ENCODE data around the gene ATOH1. TPM values are rescaled to one million over a fixed set of nuclear protein-coding genes. Genes with fewer than 3 reads are reported as not detected.

ATOH1 gene
- total RNA-seq, 1 experiment from 2014 or later, result not detected

DNA sequence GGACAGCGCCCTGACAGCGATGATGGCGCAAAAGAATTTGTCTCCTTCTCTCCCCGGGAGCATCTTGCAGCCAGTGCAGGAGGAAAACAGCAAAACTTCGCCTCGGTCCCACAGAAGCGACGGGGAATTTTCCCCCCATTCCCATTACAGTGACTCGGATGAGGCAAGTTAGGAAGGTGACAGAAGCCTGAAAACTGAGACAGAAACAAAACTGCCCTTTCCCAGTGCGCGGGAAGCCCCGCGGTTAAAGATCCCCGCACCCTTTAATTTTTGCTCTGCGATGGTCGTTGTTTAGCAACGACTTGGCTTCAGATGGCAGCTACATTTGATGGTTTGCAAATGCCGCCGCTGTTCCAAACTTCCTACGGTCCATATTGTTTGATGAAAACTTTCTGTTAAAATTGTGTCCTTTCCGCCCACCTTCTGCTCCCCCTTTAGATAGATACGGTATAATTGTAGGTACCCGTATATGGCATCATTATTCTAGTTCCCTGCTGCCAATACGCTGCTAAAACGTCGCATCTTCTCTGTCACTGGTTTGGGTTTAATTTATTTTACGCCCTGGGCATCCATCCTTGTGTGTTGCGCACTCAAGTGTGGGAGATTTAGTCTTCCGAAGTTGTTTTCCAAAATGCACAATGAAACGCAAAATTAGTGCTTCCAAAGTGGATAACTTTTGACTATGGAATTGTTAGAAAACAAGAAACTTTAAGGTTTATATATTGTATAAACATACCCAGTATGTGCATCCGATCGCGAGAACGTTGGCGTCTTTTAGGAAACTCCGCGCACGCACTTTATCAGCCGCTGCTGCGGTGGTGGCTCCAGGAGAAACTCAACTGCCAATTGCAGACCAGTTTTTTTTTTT, 1.5 kb downstream of the ATOH1 start:
- Histone ChIP-seq H3K23me2 (ENCODE audit: insufficient read length, low read depth, low read length, poor library complexity, severe bottlenecking) (peaks cover 22% of the 10 kb centered on the region), H2AFZ (ENCODE audit: low read length) (no peak overlapping the region), H3K18ac (ENCODE audit: insufficient read length, low read depth, low read length) (no peak overlapping the region), H3K9me3 (ENCODE audit: control insufficient read depth, low read depth, low read length) (no peaks in the 10 kb centered on the region), H2BK12ac (ENCODE audit: insufficient read length, low read depth, low read length) (no peak overlapping the region), H3K4ac (ENCODE audit: low read depth, low read length) (no peak overlapping the region), H3K23ac (ENCODE audit: insufficient read length, low read depth, low read length) (no peak overlapping the region), H3K79me2 (ENCODE audit: insufficient read depth, low read length) (no peaks in the 10 kb centered on the region), H3K27ac (ENCODE audit: insufficient read length, low read depth, low read length) (no peak overlapping the region), H2BK20ac (ENCODE audit: low read depth, low read length, poor library complexity, severe bottlenecking) (no peak overlapping the region), H3K4me1 (ENCODE audit: insufficient read depth, low read length) (no peaks in the 10 kb centered on the region; the same call in 1 of the 2 replicates), H2BK15ac (ENCODE audit: low read depth, low read length) (no peak overlapping the region), H2AK5ac (ENCODE audit: insufficient read length, low read length) (no peak overlapping the region), H3K56ac (ENCODE audit: insufficient read length, low read depth, low read length) (no peak overlapping the region), H4K91ac (ENCODE audit: insufficient read length, low read depth, low read length) (no peak overlapping the region), H3K27me3 (ENCODE audit: insufficient read depth, low read length) (peaks cover 44% of the 10 kb centered on the region), H3K4me2 (ENCODE audit: insufficient read depth, insufficient read length, low read length) (peak overlapping the region; percentile 91), H3K14ac (ENCODE audit: insufficient read depth, low read length) (no peak overlapping the region), H4K5ac (ENCODE audit: insufficient read length, low read depth, low read length) (no peak overlapping the region), H3K9ac (ENCODE audit: extremely low read depth, insufficient read length, low read length) (no peak overlapping the region), H2BK5ac (ENCODE audit: insufficient read length, low read length) (no peak overlapping the region), H4K8ac (replicated peaks; ENCODE audit: insufficient read length, low read depth, low read length) (no peak overlapping the region), H3K79me1 (ENCODE audit: insufficient read depth, low read depth, low read length, poor library complexity, severe bottlenecking) (no peaks in the 10 kb centered on the region), H2BK120ac (ENCODE audit: low read depth, low read length, poor library complexity, severe bottlenecking) (no peak overlapping the region), H3T11ph (ENCODE audit: low read length) (no peak overlapping the region), H4K20me1 (ENCODE audit: control insufficient read depth, insufficient read depth, insufficient read length) (peaks cover 2% of the 10 kb centered on the region)
- Mint-ChIP-seq H3K9me3 (peaks cover 5% of the 10 kb centered on the region in 2 experiments; a peak in 4 of 5 replicates), H3K4me1 (peaks cover 42 to 65% of the 10 kb centered on the region in 2 experiments), H3K36me3 (ENCODE audit: insufficient read depth in 1 of 3, low read depth in 3 of 3) (no peaks in the 10 kb centered on the region; a peak in 1 of 7 replicates), H3K4me3 (peak overlapping the region; percentile 64 to 89), H3K27ac (no peak overlapping the region), H3K27me3 (ENCODE audit: low read depth) (peaks cover 99% of the 10 kb centered on the region)
- TF ChIP-seq CTCF (conservative IDR thresholded peaks at IDR 0.05), result no peak
- DNase-seq, result no peak
- no CpG with 5 or more reads among the region's 40 CpGs for WGBS (ENCODE audit: extremely low coverage, insufficient read length, low lambda C conversion rate)

Measured in H9 (cell line).